K562 (cell line): ENCODE results near the gene ESPL1. TPM values are rescaled to one million over a fixed set of nuclear protein-coding genes. Genes with fewer than 3 reads are reported as not detected.

Source experiments
- ARID2 ChIP-seq: fragments of 450-650 bp; IDR thresholded peaks from 2 replicates; pipeline ENCODE4 v1.6.1; 2017; ENCODE audit warnings: antibody characterized with exemption, mild to moderate bottlenecking
- BACH1 ChIP-seq: fragments of 200-800 bp; sonication (Bioruptor generic); IDR thresholded peaks from 2 replicates; pipeline ENCODE4 v1.6.1; 2016; ENCODE audit warnings: missing genetic modification characterization, missing compliant biosample characterization
- CREBBP ChIP-seq: IDR thresholded peaks from one replicate; pipeline ENCODE4 v1.6.1; 2012; ENCODE audit warnings: low read depth, mild to moderate bottlenecking, control low read depth, inconsistent platforms, low read length
- GABPA ChIP-seq: fragments of 200-800 bp; sonication (Bioruptor generic); conservative IDR thresholded peaks from 2 replicates; pipeline ENCODE4 v1.6.1; 2016; ENCODE audit warnings: low read depth, missing genetic modification characterization, missing compliant biosample characterization
- KHSRP ChIP-seq: fragments of 450-650 bp; IDR thresholded peaks from 2 replicates; pipeline ENCODE4 v1.6.1; 2017
- NR2C2 ChIP-seq, 2 experiments: fragments of 200-800 bp in 1 of 2; sonication (Bioruptor generic) in 1 of 2; sonication (generic) in 1 of 2; formaldehyde crosslinking in 1 of 2; IDR thresholded peaks; 2 replicates each; pipeline versions ENCODE4 v1.6.1 to v1.8.0; 2016 to 2022; ENCODE audit warnings: mild to moderate bottlenecking in 1 of 2, missing compliant biosample characterization in 1 of 2, missing genetic modification characterization in 1 of 2, missing genetic modification reagents in 1 of 2
- POLR2G ChIP-seq: fragments of 200-400 bp; formaldehyde crosslinking; IDR thresholded peaks from 2 replicates; pipeline ENCODE4 v1.6.1; 2017; ENCODE audit warnings: low read depth, mild to moderate bottlenecking, antibody characterized with exemption, low read length, moderate library complexity
- ZBTB1 ChIP-seq: sonication (generic); formaldehyde crosslinking; IDR thresholded peaks from 2 replicates; pipeline ENCODE4 v1.8.1; 2023; ENCODE audit warnings: missing genetic modification reagents, low read depth, mild to moderate bottlenecking, borderline replicate concordance
- ZNF507 ChIP-seq: conservative IDR thresholded peaks from 2 replicates; pipeline ENCODE4 v1.6.1; 2017; ENCODE audit warnings: missing genetic modification characterization, missing compliant biosample characterization
- polyA plus RNA-seq, 8 experiments: library from polyadenylated mRNA; depleted of rRNA in 4 of 8; stranded (reverse) in 5 of 8; unstranded in 3 of 8; fragments of >200 nt; fragmentation: Nextera tagmentation in 2 of 8; fragmentation: Illumina TruSeq in 1 of 8; extraction: Ambion mirVana in 2 of 8; extraction: Trizol in 1 of 8; gene quantifications; 2 replicates each; pipeline versions ENCODE4 v1.2.1 to v1.2.3, GENCODE V29; 2011 to 2014; ENCODE audit warnings: inconsistent platforms in 1 of 8, missing spikeins in 1 of 8
- total RNA-seq, 7 experiments: library from RNA; depleted of rRNA in 6 of 7; stranded (reverse); fragments of >200 nt in 6 of 7; fragmentation: Illumina TruSeq in 2 of 7; extraction: Trizol in 2 of 7; gene quantifications; 2 replicates each; pipeline versions ENCODE4 v1.2.1 to v1.2.3, GENCODE V29; 2011 to 2021; ENCODE audit warnings: low replicate concordance in 1 of 7
- TF ChIP-seq, protein P1 (sequence below): fragments of 450-650 bp; formaldehyde crosslinking; IDR thresholded peaks from 2 replicates; pipeline ENCODE4 v1.4.0; 2020; ENCODE audit warnings: mild to moderate bottlenecking, mixed read lengths
- TF ChIP-seq, protein P2 (sequence below): fragments of 250-450 bp; sonication (Bioruptor Pico); IDR thresholded peaks from 2 replicates; pipeline ENCODE4 v1.8.0; 2021; ENCODE audit warnings: borderline replicate concordance, mild to moderate bottlenecking, moderate library complexity; ENCODE audit not compliant: poor library complexity, severe bottlenecking
- TF ChIP-seq, protein P3 (sequence below): fragments of 250-450 bp; sonication (Bioruptor Pico); IDR thresholded peaks from 2 replicates; pipeline ENCODE4 v1.4.0; 2020; ENCODE audit warnings: borderline replicate concordance
- TF ChIP-seq, protein P4 (sequence below): fragments of 450-650 bp; IDR thresholded peaks from 2 replicates; pipeline ENCODE4 v1.6.1; 2018; ENCODE audit not compliant: partially characterized antibody
- TF ChIP-seq, protein P5 (sequence below): fragments of 150-350 bp; IDR thresholded peaks from 2 replicates; pipeline ENCODE4 v1.6.1; 2014; ENCODE audit warnings: low read depth, mild to moderate bottlenecking, low read length, borderline replicate concordance

ESPL1 gene
- total and polyA plus RNA-seq, 9 of the 15 experiments (the other 6 are each of a cell fraction or from before 2014, with no cell fraction given) = 1.2 to 55.0 (median 18.7) TPM

DNA sequence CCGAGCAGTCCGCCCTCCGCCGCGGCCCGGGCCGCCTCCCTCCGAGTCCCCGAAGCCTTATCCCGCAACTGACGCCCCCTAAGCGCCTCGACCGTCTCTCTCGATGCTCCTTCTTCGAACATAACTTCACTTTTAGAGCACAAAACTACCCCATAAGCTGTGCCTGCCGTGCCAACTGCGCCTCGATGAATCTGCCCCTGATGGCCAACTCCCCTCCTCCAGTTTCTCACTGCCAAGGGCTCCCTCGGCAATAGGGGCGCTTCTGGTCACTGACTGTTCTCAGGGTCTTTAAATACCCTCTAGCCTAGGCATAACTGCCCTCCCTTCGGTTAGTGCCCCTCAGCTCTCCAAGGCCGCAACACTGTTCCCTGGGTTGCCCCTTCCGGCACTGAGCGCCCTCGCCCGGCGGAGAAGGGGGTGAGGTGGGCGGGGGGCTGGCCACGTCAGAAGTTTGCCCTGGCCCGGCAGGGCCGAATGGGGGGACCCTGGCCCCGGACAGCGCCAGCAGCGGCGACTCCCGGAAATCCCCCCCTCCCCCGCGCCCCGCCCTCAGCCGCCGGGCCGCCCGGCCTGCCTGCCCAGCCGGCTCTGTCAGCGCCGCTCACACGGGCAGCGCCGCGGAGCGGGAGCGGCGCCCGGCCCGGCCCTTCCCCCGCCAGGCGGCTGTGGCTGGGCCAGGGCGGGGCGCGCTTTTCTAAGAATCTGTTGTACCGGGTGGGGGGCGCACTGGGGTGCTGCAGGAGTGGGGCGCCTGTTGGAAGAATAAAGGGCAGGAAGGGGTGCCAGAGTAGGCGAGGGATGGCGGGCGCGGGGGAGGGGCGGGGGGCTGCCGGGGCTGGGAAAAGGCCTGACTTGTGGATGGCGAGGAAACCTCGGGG is 46.7 kb upstream of the ESPL1 start (continued):
- no peak for TF ChIP-seq NR2C2 (CRISPR knock-in tag; IDR thresholded peaks at IDR 0.05)
- peak; percentile 62 for TF ChIP-seq NR2C2 (tag; IDR thresholded peaks at IDR 0.05)
- peak; percentile 71 for TF ChIP-seq POLR2G
- peak; percentile 79 for TF ChIP-seq GABPA (tag)
- TF ChIP-seq BACH1 (tag) = no peak
- TF ChIP-seq ZBTB1 (CRISPR knock-in tag) = no peak
- TF ChIP-seq, protein P1, sequence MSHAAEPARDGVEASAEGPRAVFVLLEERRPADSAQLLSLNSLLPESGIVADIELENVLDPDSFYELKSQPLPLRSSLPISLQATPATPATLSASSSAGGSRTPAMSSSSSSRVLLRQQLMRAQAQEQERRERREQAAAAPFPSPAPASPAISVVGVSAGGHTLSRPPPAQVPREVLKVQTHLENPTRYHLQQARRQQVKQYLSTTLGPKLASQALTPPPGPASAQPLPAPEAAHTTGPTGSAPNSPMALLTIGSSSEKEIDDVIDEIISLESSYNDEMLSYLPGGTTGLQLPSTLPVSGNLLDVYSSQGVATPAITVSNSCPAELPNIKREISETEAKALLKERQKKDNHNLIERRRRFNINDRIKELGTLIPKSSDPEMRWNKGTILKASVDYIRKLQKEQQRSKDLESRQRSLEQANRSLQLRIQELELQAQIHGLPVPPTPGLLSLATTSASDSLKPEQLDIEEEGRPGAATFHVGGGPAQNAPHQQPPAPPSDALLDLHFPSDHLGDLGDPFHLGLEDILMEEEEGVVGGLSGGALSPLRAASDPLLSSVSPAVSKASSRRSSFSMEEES (CRISPR knock-in tag) = no peak
- TF ChIP-seq ARID2 = no peak
- no peak for TF ChIP-seq ZNF507 (tag)
- TF ChIP-seq CREBBP = no peak
- TF ChIP-seq, protein P2, sequence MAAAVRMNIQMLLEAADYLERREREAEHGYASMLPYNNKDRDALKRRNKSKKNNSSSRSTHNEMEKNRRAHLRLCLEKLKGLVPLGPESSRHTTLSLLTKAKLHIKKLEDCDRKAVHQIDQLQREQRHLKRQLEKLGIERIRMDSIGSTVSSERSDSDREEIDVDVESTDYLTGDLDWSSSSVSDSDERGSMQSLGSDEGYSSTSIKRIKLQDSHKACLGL = no peak
- no peak for TF ChIP-seq KHSRP
- TF ChIP-seq, protein P3, sequence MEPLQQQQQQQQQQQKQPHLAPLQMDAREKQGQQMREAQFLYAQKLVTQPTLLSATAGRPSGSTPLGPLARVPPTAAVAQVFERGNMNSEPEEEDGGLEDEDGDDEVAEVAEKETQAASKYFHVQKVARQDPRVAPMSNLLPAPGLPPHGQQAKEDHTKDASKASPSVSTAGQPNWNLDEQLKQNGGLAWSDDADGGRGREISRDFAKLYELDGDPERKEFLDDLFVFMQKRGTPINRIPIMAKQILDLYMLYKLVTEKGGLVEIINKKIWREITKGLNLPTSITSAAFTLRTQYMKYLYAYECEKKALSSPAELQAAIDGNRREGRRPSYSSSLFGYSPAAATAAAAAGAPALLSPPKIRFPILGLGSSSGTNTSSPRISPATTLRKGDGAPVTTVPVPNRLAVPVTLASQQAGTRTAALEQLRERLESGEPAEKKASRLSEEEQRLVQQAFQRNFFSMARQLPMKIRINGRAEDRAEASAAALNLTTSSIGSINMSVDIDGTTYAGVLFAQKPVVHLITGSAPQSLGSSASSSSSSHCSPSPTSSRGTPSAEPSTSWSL (CRISPR knock-in tag) = no peak
- TF ChIP-seq, protein P4, sequence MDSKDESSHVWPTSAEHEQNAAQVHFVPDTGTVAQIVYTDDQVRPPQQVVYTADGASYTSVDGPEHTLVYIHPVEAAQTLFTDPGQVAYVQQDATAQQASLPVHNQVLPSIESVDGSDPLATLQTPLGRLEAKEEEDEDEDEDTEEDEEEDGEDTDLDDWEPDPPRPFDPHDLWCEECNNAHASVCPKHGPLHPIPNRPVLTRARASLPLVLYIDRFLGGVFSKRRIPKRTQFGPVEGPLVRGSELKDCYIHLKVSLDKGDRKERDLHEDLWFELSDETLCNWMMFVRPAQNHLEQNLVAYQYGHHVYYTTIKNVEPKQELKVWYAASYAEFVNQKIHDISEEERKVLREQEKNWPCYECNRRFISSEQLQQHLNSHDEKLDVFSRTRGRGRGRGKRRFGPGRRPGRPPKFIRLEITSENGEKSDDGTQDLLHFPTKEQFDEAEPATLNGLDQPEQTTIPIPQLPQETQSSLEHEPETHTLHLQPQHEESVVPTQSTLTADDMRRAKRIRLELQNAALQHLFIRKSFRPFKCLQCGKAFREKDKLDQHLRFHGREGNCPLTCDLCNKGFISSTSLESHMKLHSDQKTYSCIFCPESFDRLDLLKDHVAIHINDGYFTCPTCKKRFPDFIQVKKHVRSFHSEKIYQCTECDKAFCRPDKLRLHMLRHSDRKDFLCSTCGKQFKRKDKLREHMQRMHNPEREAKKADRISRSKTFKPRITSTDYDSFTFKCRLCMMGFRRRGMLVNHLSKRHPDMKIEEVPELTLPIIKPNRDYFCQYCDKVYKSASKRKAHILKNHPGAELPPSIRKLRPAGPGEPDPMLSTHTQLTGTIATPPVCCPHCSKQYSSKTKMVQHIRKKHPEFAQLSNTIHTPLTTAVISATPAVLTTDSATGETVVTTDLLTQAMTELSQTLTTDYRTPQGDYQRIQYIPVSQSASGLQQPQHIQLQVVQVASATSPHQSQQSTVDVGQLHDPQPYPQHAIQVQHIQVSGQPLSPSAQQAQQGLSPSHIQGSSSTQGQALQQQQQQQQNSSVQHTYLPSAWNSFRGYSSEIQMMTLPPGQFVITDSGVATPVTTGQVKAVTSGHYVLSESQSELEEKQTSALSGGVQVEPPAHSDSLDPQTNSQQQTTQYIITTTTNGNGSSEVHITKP = no peak
- TF ChIP-seq, protein P5, sequence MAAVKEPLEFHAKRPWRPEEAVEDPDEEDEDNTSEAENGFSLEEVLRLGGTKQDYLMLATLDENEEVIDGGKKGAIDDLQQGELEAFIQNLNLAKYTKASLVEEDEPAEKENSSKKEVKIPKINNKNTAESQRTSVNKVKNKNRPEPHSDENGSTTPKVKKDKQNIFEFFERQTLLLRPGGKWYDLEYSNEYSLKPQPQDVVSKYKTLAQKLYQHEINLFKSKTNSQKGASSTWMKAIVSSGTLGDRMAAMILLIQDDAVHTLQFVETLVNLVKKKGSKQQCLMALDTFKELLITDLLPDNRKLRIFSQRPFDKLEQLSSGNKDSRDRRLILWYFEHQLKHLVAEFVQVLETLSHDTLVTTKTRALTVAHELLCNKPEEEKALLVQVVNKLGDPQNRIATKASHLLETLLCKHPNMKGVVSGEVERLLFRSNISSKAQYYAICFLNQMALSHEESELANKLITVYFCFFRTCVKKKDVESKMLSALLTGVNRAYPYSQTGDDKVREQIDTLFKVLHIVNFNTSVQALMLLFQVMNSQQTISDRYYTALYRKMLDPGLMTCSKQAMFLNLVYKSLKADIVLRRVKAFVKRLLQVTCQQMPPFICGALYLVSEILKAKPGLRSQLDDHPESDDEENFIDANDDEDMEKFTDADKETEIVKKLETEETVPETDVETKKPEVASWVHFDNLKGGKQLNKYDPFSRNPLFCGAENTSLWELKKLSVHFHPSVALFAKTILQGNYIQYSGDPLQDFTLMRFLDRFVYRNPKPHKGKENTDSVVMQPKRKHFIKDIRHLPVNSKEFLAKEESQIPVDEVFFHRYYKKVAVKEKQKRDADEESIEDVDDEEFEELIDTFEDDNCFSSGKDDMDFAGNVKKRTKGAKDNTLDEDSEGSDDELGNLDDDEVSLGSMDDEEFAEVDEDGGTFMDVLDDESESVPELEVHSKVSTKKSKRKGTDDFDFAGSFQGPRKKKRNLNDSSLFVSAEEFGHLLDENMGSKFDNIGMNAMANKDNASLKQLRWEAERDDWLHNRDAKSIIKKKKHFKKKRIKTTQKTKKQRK = no peak
